NT2/D1 (cell line): ENCODE data around the gene CGB7.

ENCODE experiments used
- SUZ12 ChIP-seq: IDR thresholded peaks from 2 replicates; pipeline ENCODE4 v1.6.1; 2011; ENCODE audit not compliant: insufficient read length, insufficient read depth; ENCODE audit errors: extremely low read depth
- ZNF274 ChIP-seq: IDR thresholded peaks from 2 replicates; pipeline ENCODE4 v1.6.1; 2011; ENCODE audit warnings: mild to moderate bottlenecking, low read depth, low read length

- TF ChIP-seq SUZ12 (no peak), ZNF274 (no peak)
Measured at GRCh38 chr19:49022116-49022515, 35.4 kb downstream of the CGB7 start.
